ENCODE data around the gene KDM6A.
"Not testable (repeated sequence)": the region's sequence is repeated elsewhere in the genome, so short reads cannot be mapped to it uniquely, and the experiment has no call there.

KDM6A gene

GRCh38 chrX:44947995-44948394 lies 75.0 kb downstream of the KDM6A start:
- Histone ChIP-seq H3K4me1 (ENCODE audit: control insufficient read depth, insufficient read depth, low read length) (peaks cover 4% of the 10 kb centered on the region), H3K9ac (ENCODE audit: low read length in 2 of 2) (no peak overlapping the region), H3K36me3 (ENCODE audit: control insufficient read depth in 2 of 2, insufficient read depth in 2 of 2, low read length in 2 of 2) (no peaks in the 10 kb centered on the region)

GRCh38 chrX:44948406-44948805 lies 75.4 kb downstream of the KDM6A start:
- H3K36me3 ChIP-seq (ENCODE audit: control insufficient read depth in 2 of 2, insufficient read depth in 2 of 2, low read length in 2 of 2), result no peaks in the 10 kb centered on the region
- no peak overlapping the region for H3K9ac ChIP-seq (ENCODE audit: low read length in 2 of 2)
- peaks cover 4% of the 10 kb centered on the region for H3K4me1 ChIP-seq (ENCODE audit: control insufficient read depth, insufficient read depth, low read length)
- H3K4me3 ChIP-seq (ENCODE audit: low read length in 2 of 2), result no peak overlapping the region
- no peaks in the 10 kb centered on the region for H3K9me3 ChIP-seq (ENCODE audit: control insufficient read depth in 2 of 2, low read length in 2 of 2)
- H3K27me3 ChIP-seq (ENCODE audit: control insufficient read depth in 1 of 2, insufficient read depth in 2 of 2, low read length in 2 of 2), result no peaks in the 10 kb centered on the region
- no peak overlapping the region for H3K27ac ChIP-seq (ENCODE audit: low read length)

More at GRCh38 chrX:44947995-44948394, 75.0 kb downstream of the KDM6A start:
- H3K27me3 ChIP-seq (ENCODE audit: control insufficient read depth in 1 of 2, insufficient read depth in 2 of 2, low read length in 2 of 2), result no peaks in the 10 kb centered on the region
- no peak overlapping the region for H3K4me3 ChIP-seq (ENCODE audit: low read length in 2 of 2)
- no peaks in the 10 kb centered on the region for H3K9me3 ChIP-seq (ENCODE audit: control insufficient read depth in 2 of 2, low read length in 2 of 2)
- no peak overlapping the region for H3K27ac ChIP-seq (ENCODE audit: low read length)

- no peaks in the 10 kb centered on the region for H3K27me3 ChIP-seq (ENCODE audit: control insufficient read depth in 1 of 2, insufficient read depth in 2 of 2, low read length in 2 of 2)
- H3K4me3 ChIP-seq (ENCODE audit: low read length in 2 of 2), result no peak overlapping the region
- H3K36me3 ChIP-seq (ENCODE audit: control insufficient read depth in 2 of 2, insufficient read depth in 2 of 2, low read length in 2 of 2), result no peaks in the 10 kb centered on the region
- no peak overlapping the region for H3K9ac ChIP-seq (ENCODE audit: low read length in 2 of 2)
- no peaks in the 10 kb centered on the region for H3K9me3 ChIP-seq (ENCODE audit: control insufficient read depth in 2 of 2, low read length in 2 of 2)
- H3K27ac ChIP-seq (ENCODE audit: low read length), result no peak overlapping the region
- H3K4me1 ChIP-seq (ENCODE audit: control insufficient read depth, insufficient read depth, low read length), result peaks cover 4% of the 10 kb centered on the region
Measured at GRCh38 chrX:44949125-44949524, 76.1 kb downstream of the KDM6A start.

GRCh38 chrX:44950471-44951366 lies 77.7 kb downstream of the KDM6A start:
- H3K4me1 ChIP-seq (ENCODE audit: control insufficient read depth, insufficient read depth, low read length); H3K9me3 ChIP-seq (ENCODE audit: control insufficient read depth in 2 of 2, low read length in 2 of 2); H3K9ac ChIP-seq (ENCODE audit: low read length in 2 of 2); H3K4me3 ChIP-seq (ENCODE audit: low read length in 2 of 2); H3K36me3 ChIP-seq (ENCODE audit: control insufficient read depth in 2 of 2, insufficient read depth in 2 of 2, low read length in 2 of 2); H3K27ac ChIP-seq (ENCODE audit: low read length); H3K27me3 ChIP-seq (ENCODE audit: control insufficient read depth in 1 of 2, insufficient read depth in 2 of 2, low read length in 2 of 2): not testable (repeated sequence)

GRCh38 chrX:44951572-44952067 lies 78.6 kb downstream of the KDM6A start:
- no peak overlapping the region for H3K9ac ChIP-seq (ENCODE audit: low read length in 2 of 2)
- H3K9me3 ChIP-seq (ENCODE audit: control insufficient read depth in 2 of 2, low read length in 2 of 2), result no peaks in the 10 kb centered on the region
- H3K4me3 ChIP-seq (ENCODE audit: low read length in 2 of 2), result no peak overlapping the region
- H3K27ac ChIP-seq (ENCODE audit: low read length), result no peak overlapping the region
- H3K4me1 ChIP-seq (ENCODE audit: control insufficient read depth, insufficient read depth, low read length), result peaks cover 4% of the 10 kb centered on the region
- no peaks in the 10 kb centered on the region for H3K36me3 ChIP-seq (ENCODE audit: control insufficient read depth in 2 of 2, insufficient read depth in 2 of 2, low read length in 2 of 2)
- no peaks in the 10 kb centered on the region for H3K27me3 ChIP-seq (ENCODE audit: control insufficient read depth in 1 of 2, insufficient read depth in 2 of 2, low read length in 2 of 2)

- H3K9ac ChIP-seq (ENCODE audit: low read length in 2 of 2), result no peak overlapping the region
- H3K36me3 ChIP-seq (ENCODE audit: control insufficient read depth in 2 of 2, insufficient read depth in 2 of 2, low read length in 2 of 2), result no peaks in the 10 kb centered on the region
- H3K27ac ChIP-seq (ENCODE audit: low read length), result no peak overlapping the region
- H3K9me3 ChIP-seq (ENCODE audit: control insufficient read depth in 2 of 2, low read length in 2 of 2), result no peaks in the 10 kb centered on the region
- H3K4me1 ChIP-seq (ENCODE audit: control insufficient read depth, insufficient read depth, low read length), result peaks cover 4% of the 10 kb centered on the region
- no peak overlapping the region for H3K4me3 ChIP-seq (ENCODE audit: low read length in 2 of 2)
- H3K27me3 ChIP-seq (ENCODE audit: control insufficient read depth in 1 of 2, insufficient read depth in 2 of 2, low read length in 2 of 2), result no peaks in the 10 kb centered on the region
Measured at GRCh38 chrX:44952329-44953027, 79.5 kb downstream of the KDM6A start.

- Histone ChIP-seq H3K9me3 (ENCODE audit: control insufficient read depth in 2 of 2, low read length in 2 of 2) (no peaks in the 10 kb centered on the region), H3K27me3 (ENCODE audit: control insufficient read depth in 1 of 2, insufficient read depth in 2 of 2, low read length in 2 of 2) (no peaks in the 10 kb centered on the region), H3K27ac (ENCODE audit: low read length) (no peak overlapping the region), H3K9ac (ENCODE audit: low read length in 2 of 2) (no peak overlapping the region), H3K4me3 (ENCODE audit: low read length in 2 of 2) (no peak overlapping the region), H3K4me1 (ENCODE audit: control insufficient read depth, insufficient read depth, low read length) (peaks cover 4% of the 10 kb centered on the region), H3K36me3 (ENCODE audit: control insufficient read depth in 2 of 2, insufficient read depth in 2 of 2, low read length in 2 of 2) (no peaks in the 10 kb centered on the region)
Measured at GRCh38 chrX:44953734-44954502, 80.9 kb downstream of the KDM6A start.

- H3K36me3 ChIP-seq (ENCODE audit: control insufficient read depth in 2 of 2, insufficient read depth in 2 of 2, low read length in 2 of 2), result no peaks in the 10 kb centered on the region
- H3K4me3 ChIP-seq (ENCODE audit: low read length in 2 of 2), result no peak overlapping the region
- no peaks in the 10 kb centered on the region for H3K9me3 ChIP-seq (ENCODE audit: control insufficient read depth in 2 of 2, low read length in 2 of 2)
- H3K27me3 ChIP-seq (ENCODE audit: control insufficient read depth in 1 of 2, insufficient read depth in 2 of 2, low read length in 2 of 2), result no peaks in the 10 kb centered on the region
- no peak overlapping the region for H3K27ac ChIP-seq (ENCODE audit: low read length)
- no peak overlapping the region for H3K9ac ChIP-seq (ENCODE audit: low read length in 2 of 2)
- peaks cover 4% of the 10 kb centered on the region for H3K4me1 ChIP-seq (ENCODE audit: control insufficient read depth, insufficient read depth, low read length)
Measured at GRCh38 chrX:44954562-44954961, 81.6 kb downstream of the KDM6A start.

GRCh38 chrX:44957848-44958247 lies 84.9 kb downstream of the KDM6A start:
- Histone ChIP-seq H3K4me3 (ENCODE audit: low read length in 2 of 2) (no peak overlapping the region), H3K9ac (ENCODE audit: low read length in 2 of 2) (no peak overlapping the region), H3K27ac (ENCODE audit: low read length) (no peak overlapping the region), H3K9me3 (ENCODE audit: control insufficient read depth in 2 of 2, low read length in 2 of 2) (no peaks in the 10 kb centered on the region), H3K27me3 (ENCODE audit: control insufficient read depth in 1 of 2, insufficient read depth in 2 of 2, low read length in 2 of 2) (no peaks in the 10 kb centered on the region), H3K4me1 (ENCODE audit: control insufficient read depth, insufficient read depth, low read length) (no peaks in the 10 kb centered on the region), H3K36me3 (ENCODE audit: control insufficient read depth in 2 of 2, insufficient read depth in 2 of 2, low read length in 2 of 2) (no peaks in the 10 kb centered on the region)

- H3K4me3 ChIP-seq (ENCODE audit: low read length in 2 of 2), result no peak overlapping the region
- H3K9ac ChIP-seq (ENCODE audit: low read length in 2 of 2), result no peak overlapping the region
- no peaks in the 10 kb centered on the region for H3K36me3 ChIP-seq (ENCODE audit: control insufficient read depth in 2 of 2, insufficient read depth in 2 of 2, low read length in 2 of 2)
- H3K9me3 ChIP-seq (ENCODE audit: control insufficient read depth in 2 of 2, low read length in 2 of 2), result no peaks in the 10 kb centered on the region
- no peaks in the 10 kb centered on the region for H3K27me3 ChIP-seq (ENCODE audit: control insufficient read depth in 1 of 2, insufficient read depth in 2 of 2, low read length in 2 of 2)
- H3K27ac ChIP-seq (ENCODE audit: low read length), result no peak overlapping the region
- no peaks in the 10 kb centered on the region for H3K4me1 ChIP-seq (ENCODE audit: control insufficient read depth, insufficient read depth, low read length)
Measured at GRCh38 chrX:44958480-44958879, 85.5 kb downstream of the KDM6A start.

All from stomach smooth muscle (tissue), 2 donors.